ENCODE measurements around the gene RETN.

- TF ChIP-seq, protein P1, sequence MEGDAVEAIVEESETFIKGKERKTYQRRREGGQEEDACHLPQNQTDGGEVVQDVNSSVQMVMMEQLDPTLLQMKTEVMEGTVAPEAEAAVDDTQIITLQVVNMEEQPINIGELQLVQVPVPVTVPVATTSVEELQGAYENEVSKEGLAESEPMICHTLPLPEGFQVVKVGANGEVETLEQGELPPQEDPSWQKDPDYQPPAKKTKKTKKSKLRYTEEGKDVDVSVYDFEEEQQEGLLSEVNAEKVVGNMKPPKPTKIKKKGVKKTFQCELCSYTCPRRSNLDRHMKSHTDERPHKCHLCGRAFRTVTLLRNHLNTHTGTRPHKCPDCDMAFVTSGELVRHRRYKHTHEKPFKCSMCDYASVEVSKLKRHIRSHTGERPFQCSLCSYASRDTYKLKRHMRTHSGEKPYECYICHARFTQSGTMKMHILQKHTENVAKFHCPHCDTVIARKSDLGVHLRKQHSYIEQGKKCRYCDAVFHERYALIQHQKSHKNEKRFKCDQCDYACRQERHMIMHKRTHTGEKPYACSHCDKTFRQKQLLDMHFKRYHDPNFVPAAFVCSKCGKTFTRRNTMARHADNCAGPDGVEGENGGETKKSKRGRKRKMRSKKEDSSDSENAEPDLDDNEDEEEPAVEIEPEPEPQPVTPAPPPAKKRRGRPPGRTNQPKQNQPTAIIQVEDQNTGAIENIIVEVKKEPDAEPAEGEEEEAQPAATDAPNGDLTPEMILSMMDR (IDR thresholded peaks at IDR 0.05): no peak
- no peak for TF ChIP-seq POLR2AphosphoS5 (IDR thresholded peaks at IDR 0.05; ENCODE audit: low read depth, low read length)
- TF ChIP-seq, protein P2, sequence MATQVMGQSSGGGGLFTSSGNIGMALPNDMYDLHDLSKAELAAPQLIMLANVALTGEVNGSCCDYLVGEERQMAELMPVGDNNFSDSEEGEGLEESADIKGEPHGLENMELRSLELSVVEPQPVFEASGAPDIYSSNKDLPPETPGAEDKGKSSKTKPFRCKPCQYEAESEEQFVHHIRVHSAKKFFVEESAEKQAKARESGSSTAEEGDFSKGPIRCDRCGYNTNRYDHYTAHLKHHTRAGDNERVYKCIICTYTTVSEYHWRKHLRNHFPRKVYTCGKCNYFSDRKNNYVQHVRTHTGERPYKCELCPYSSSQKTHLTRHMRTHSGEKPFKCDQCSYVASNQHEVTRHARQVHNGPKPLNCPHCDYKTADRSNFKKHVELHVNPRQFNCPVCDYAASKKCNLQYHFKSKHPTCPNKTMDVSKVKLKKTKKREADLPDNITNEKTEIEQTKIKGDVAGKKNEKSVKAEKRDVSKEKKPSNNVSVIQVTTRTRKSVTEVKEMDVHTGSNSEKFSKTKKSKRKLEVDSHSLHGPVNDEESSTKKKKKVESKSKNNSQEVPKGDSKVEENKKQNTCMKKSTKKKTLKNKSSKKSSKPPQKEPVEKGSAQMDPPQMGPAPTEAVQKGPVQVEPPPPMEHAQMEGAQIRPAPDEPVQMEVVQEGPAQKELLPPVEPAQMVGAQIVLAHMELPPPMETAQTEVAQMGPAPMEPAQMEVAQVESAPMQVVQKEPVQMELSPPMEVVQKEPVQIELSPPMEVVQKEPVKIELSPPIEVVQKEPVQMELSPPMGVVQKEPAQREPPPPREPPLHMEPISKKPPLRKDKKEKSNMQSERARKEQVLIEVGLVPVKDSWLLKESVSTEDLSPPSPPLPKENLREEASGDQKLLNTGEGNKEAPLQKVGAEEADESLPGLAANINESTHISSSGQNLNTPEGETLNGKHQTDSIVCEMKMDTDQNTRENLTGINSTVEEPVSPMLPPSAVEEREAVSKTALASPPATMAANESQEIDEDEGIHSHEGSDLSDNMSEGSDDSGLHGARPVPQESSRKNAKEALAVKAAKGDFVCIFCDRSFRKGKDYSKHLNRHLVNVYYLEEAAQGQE (IDR thresholded peaks at IDR 0.05; ENCODE audit: insufficient read depth in 1 of 2, low read depth in 2 of 2, low read length in 1 of 2): no peak
- TF ChIP-seq SIN3A (IDR thresholded peaks at IDR 0.05; ENCODE audit: borderline replicate concordance, insufficient read depth, low read depth, low read length): no peak
These were observed 11.1 kb downstream of the RETN start for GRCh38 chr19:7679771-7680605.
